Naive B cell (primary cell): ENCODE data around the gene SSR4. TPM values are rescaled to one million over a fixed set of nuclear protein-coding genes. Genes with fewer than 3 reads are reported as not detected.
A peak's percentile ranks its signal among the peaks of the same experiment; 100 is the strongest.
"Not testable (repeated sequence)": the region's sequence is repeated elsewhere in the genome, so short reads cannot be mapped to it uniquely, and the experiment has no call there.

Experiments used
- ATAC-seq, 2 donors: fragments of 150-1000 bp; cut with Tn5 transposase; 2 replicates each; pipeline ENCODE4 v1.10.0; 2021; ENCODE audit warnings: low read depth in 2 of 2, mild to moderate bottlenecking in 2 of 2, moderate library complexity in 2 of 2
- DNase-seq: peaks from one replicate; pipeline ENCODE4 v3.0.0; 2022
- H3K27ac Mint-ChIP-seq, 6 donors: one replicate each; pipeline ENCODE4 v1.8.0; 2020 to 2022; ENCODE audit warnings: mild to moderate bottlenecking in 6 of 6, mixed read lengths in 6 of 6, moderate library complexity in 5 of 6, inconsistent platforms in 2 of 6
- H3K27me3 Mint-ChIP-seq, 3 donors: one replicate each; pipeline ENCODE4 v1.8.0; 2021 to 2022; ENCODE audit warnings: mixed read lengths in 3 of 3, mild to moderate bottlenecking in 1 of 3
- H3K36me3 Mint-ChIP-seq, 2 donors: one replicate each; pipeline ENCODE4 v1.8.0; 2020 to 2022; ENCODE audit warnings: mixed read lengths in 2 of 2, inconsistent platforms in 1 of 2, mild to moderate bottlenecking in 1 of 2
- H3K4me1 Mint-ChIP-seq, 3 donors: one replicate each; pipeline ENCODE4 v1.8.0; 2020 to 2022; ENCODE audit warnings: mixed read lengths in 3 of 3, inconsistent platforms in 1 of 3, mild to moderate bottlenecking in 1 of 3, moderate library complexity in 1 of 3
- H3K4me3 Mint-ChIP-seq, 8 donors: one replicate each; pipeline ENCODE4 v1.8.0; 2020 to 2022; ENCODE audit warnings: mild to moderate bottlenecking in 8 of 8, mixed read lengths in 8 of 8, moderate library complexity in 8 of 8, inconsistent platforms in 2 of 8
- H3K9me3 Mint-ChIP-seq, 7 donors: one replicate each; pipeline ENCODE4 v1.8.0; 2020 to 2022; ENCODE audit warnings: mixed read lengths in 7 of 7, mild to moderate bottlenecking in 5 of 7, inconsistent platforms in 2 of 7, moderate library complexity in 1 of 7
- polyA plus RNA-seq, 6 donors: library from polyadenylated mRNA; unstranded; fragments of 300-500 nt; fragmentation: Illumina TruSeq; gene quantifications; one replicate each; pipeline ENCODE4 v1.2.3, GENCODE V29; 2021; ENCODE audit warnings: low read depth in 6 of 6

SSR4 gene
- polyA plus RNA-seq, result 100 to 1,000 TPM; 308 to 413 (median 364) TPM

- peak within 1 kb of the TSS; percentile 89 to 96 (median 93) for H3K27ac Mint-ChIP-seq
- peak within 1 kb of the TSS; percentile 84 to 98 (median 92) for H3K4me3 Mint-ChIP-seq
- ATAC-seq (peak; percentile 90 to 91), DNase-seq (peak; percentile 94)
- H3K4me1 Mint-ChIP-seq, result peaks cover 20 to 32% (median 21%) of the 10 kb centered on the region in 3 donors
- no peaks in the 10 kb centered on the region for H3K27me3 Mint-ChIP-seq
- H3K36me3 Mint-ChIP-seq, result peaks cover 0 to 7% of the 10 kb centered on the region in 2 donors
- H3K9me3 Mint-ChIP-seq, result peaks cover 0 to 5% (median 0%) of the 10 kb centered on the region in 7 donors
Measured at GRCh38 chrX:153794018-153794896, at the start of gene SSR4, which contains the start of gene IDH3G. SSR4 (plus strand) TSS chrX:153794668; CDS start chrX:153794688, 20 bp downstream. IDH3G (minus strand) TSS chrX:153794375; CDS start chrX:153794326, 49 bp downstream.

- peaks cover 13 to 37% (median 32%) of the 10 kb centered on the region in 3 donors for H3K4me1 Mint-ChIP-seq
- DNase-seq, H3K9me3 Mint-ChIP-seq, ATAC-seq, H3K27ac Mint-ChIP-seq, H3K36me3 Mint-ChIP-seq, H3K27me3 Mint-ChIP-seq: not testable (repeated sequence)
- peak overlapping the region in 6 of 8 donors; percentile 40 to 74 (median 54) for H3K4me3 Mint-ChIP-seq
Measured at GRCh38 chrX:153745067-153745433, 49.4 kb upstream of the SSR4 start.

GRCh38 chrX:153746359-153746758 lies 48.1 kb upstream of the SSR4 start:
- Mint-ChIP-seq H3K27ac (no peak overlapping the region), H3K36me3 (no peaks in the 10 kb centered on the region), H3K4me1 (peaks cover 10 to 30% (median 26%) of the 10 kb centered on the region in 3 donors), H3K9me3 (peaks cover 0 to under 1% (median 0%) of the 10 kb centered on the region in 7 donors), H3K4me3 (no peak overlapping the region), H3K27me3 (peaks cover 0 to 6% (median 0%) of the 10 kb centered on the region in 3 donors)
- DNase-seq (no peak), ATAC-seq (no peak)

GRCh38 chrX:153746991-153747390 lies 47.5 kb upstream of the SSR4 start:
- H3K36me3 Mint-ChIP-seq, H3K27me3 Mint-ChIP-seq, ATAC-seq, H3K27ac Mint-ChIP-seq, H3K9me3 Mint-ChIP-seq, DNase-seq, H3K4me3 Mint-ChIP-seq: not testable (repeated sequence)
- peaks cover 10 to 25% (median 24%) of the 10 kb centered on the region in 3 donors for H3K4me1 Mint-ChIP-seq

- not testable (repeated sequence) for DNase-seq, H3K27me3 Mint-ChIP-seq, ATAC-seq, H3K4me3 Mint-ChIP-seq, H3K36me3 Mint-ChIP-seq, H3K9me3 Mint-ChIP-seq, H3K27ac Mint-ChIP-seq
- H3K4me1 Mint-ChIP-seq, result peaks cover 10 to 18% (median 17%) of the 10 kb centered on the region in 3 donors
Measured at GRCh38 chrX:153749017-153749416, 45.5 kb upstream of the SSR4 start.

- peaks cover 0 to 6% (median 0%) of the 10 kb centered on the region in 3 donors for H3K27me3 Mint-ChIP-seq
- no peak for DNase-seq
- no peak for ATAC-seq
- H3K9me3 Mint-ChIP-seq, result peaks cover 0 to 2% (median 0%) of the 10 kb centered on the region in 7 donors
- H3K4me3 Mint-ChIP-seq, result no peak overlapping the region
- peaks cover 5 to 10% (median 9%) of the 10 kb centered on the region in 3 donors for H3K4me1 Mint-ChIP-seq
- no peaks in the 10 kb centered on the region for H3K36me3 Mint-ChIP-seq
- H3K27ac Mint-ChIP-seq, result peak overlapping the region in 1 of 6 donors; percentile 45
Measured at GRCh38 chrX:153750127-153750774, 44.2 kb upstream of the SSR4 start.

- Mint-ChIP-seq H3K27me3 (no peaks in the 10 kb centered on the region), H3K4me1 (peaks cover 8 to 20% (median 10%) of the 10 kb centered on the region in 3 donors), H3K27ac (no peak overlapping the region), H3K4me3 (no peak overlapping the region), H3K36me3 (no peaks in the 10 kb centered on the region), H3K9me3 (peaks cover 0 to 5% (median 0%) of the 10 kb centered on the region in 7 donors)
- DNase-seq (no peak), ATAC-seq (no peak)
Measured at GRCh38 chrX:153755136-153755535, 39.3 kb upstream of the SSR4 start.

GRCh38 chrX:153761863-153762262 lies 32.6 kb upstream of the SSR4 start:
- H3K4me3 Mint-ChIP-seq, result no peak overlapping the region
- no peak overlapping the region for H3K27ac Mint-ChIP-seq
- DNase-seq, result no peak

GRCh38 chrX:153762626-153763173 lies 31.8 kb upstream of the SSR4 start:
- peaks cover 0 to 1% (median 0%) of the 10 kb centered on the region in 7 donors for H3K9me3 Mint-ChIP-seq
- DNase-seq (no peak), ATAC-seq (no peak)
- H3K4me1 Mint-ChIP-seq, result peaks cover 17 to 25% (median 23%) of the 10 kb centered on the region in 3 donors
- H3K36me3 Mint-ChIP-seq, result no peaks in the 10 kb centered on the region
- H3K27ac Mint-ChIP-seq, result no peak overlapping the region
- peaks cover 0 to 6% (median 0%) of the 10 kb centered on the region in 3 donors for H3K27me3 Mint-ChIP-seq
- peak overlapping the region in 1 of 8 donors; percentile 42 for H3K4me3 Mint-ChIP-seq

More at GRCh38 chrX:153761863-153762262, 32.6 kb upstream of the SSR4 start:
- peaks cover 0 to 3% (median 0%) of the 10 kb centered on the region in 7 donors for H3K9me3 Mint-ChIP-seq
- peaks cover 20 to 26% (median 23%) of the 10 kb centered on the region in 3 donors for H3K4me1 Mint-ChIP-seq
- no peak for ATAC-seq
- peaks cover 0 to 6% (median 0%) of the 10 kb centered on the region in 3 donors for H3K27me3 Mint-ChIP-seq
- H3K36me3 Mint-ChIP-seq, result no peaks in the 10 kb centered on the region

GRCh38 chrX:153763298-153763932 lies 31.1 kb upstream of the SSR4 start:
- DNase-seq, result no peak
- Mint-ChIP-seq H3K27me3 (peaks cover 0 to 6% (median 0%) of the 10 kb centered on the region in 3 donors), H3K27ac (peak overlapping the region in 2 of 6 donors; percentile 42 to 78), H3K36me3 (no peaks in the 10 kb centered on the region), H3K9me3 (no peaks in the 10 kb centered on the region), H3K4me1 (peaks cover 15 to 28% (median 19%) of the 10 kb centered on the region in 3 donors), H3K4me3 (peak overlapping the region in 1 of 8 donors; percentile 13)
- ATAC-seq, result no peak

- H3K27me3 Mint-ChIP-seq, result peaks cover 0 to 6% (median 0%) of the 10 kb centered on the region in 3 donors
- H3K4me3 Mint-ChIP-seq, result peak within 1 kb of the TSS in 2 of 8 donors; percentile 10 to 13
- ATAC-seq, result peak; percentile 88 to 89
Measured at GRCh38 chrX:153763989-153764755, 30.3 kb upstream of the SSR4 start, which contains the start of gene PLXNB3. PLXNB3 (plus strand) TSS chrX:153764249; CDS start chrX:153765536, 1,287 bp downstream.

GRCh38 chrX:153764786-153765137 lies 29.7 kb upstream of the SSR4 start:
- Mint-ChIP-seq H3K27ac (no peak overlapping the region), H3K36me3 (no peaks in the 10 kb centered on the region), H3K4me1 (peaks cover 11 to 22% (median 12%) of the 10 kb centered on the region in 3 donors), H3K4me3 (no peak overlapping the region), H3K9me3 (no peaks in the 10 kb centered on the region), H3K27me3 (peaks cover 0 to 8% (median 0%) of the 10 kb centered on the region in 3 donors)
- no peak for DNase-seq
- no peak for ATAC-seq

More at GRCh38 chrX:153763989-153764755, 30.3 kb upstream of the SSR4 start, which contains the start of gene PLXNB3:
- peaks cover 11 to 22% (median 12%) of the 10 kb centered on the region in 3 donors for H3K4me1 Mint-ChIP-seq
- no peaks in the 10 kb centered on the region for H3K36me3 Mint-ChIP-seq
- H3K9me3 Mint-ChIP-seq, result no peaks in the 10 kb centered on the region
- H3K27ac Mint-ChIP-seq, result peak within 1 kb of the TSS in 2 of 6 donors; percentile 42 to 78
- peak; percentile 67 for DNase-seq
